Measurements from ENCODE around the gene KLB. TPM values are rescaled to one million over a fixed set of nuclear protein-coding genes. Genes with fewer than 3 reads are reported as not detected.
A peak's percentile ranks its signal among the peaks of the same experiment; 100 is the strongest.

The KLB gene
- total RNA-seq, 1 experiment from 2014 or later: not detected

DNA sequence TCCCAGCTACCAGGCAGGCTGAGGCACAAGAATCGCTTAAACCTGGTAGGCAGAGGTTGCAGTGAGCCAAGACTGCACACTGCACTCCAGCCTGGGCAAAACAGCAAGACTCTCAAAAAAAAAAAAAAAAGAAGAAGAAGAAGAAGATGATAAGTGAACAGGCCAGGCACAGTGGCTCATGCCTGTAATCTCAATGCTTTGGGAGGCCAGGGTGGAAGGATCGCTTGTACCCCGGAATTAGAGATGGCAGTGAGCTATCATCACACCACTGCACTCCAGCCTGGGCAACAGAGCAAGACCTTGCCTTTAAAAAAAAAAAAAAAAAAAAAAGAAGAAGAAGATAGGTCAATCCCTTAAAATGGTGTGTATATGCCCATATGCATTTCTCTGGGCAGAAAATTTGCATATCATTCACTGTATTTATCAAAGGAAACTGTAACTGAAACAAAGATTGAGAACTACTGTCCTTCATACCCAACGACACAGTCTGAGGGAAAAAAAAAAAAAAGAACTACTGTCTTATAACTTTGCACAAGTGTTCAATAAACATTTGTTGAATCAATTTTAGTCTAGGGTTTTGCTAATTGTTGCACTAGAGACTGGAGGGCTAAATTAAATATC lies 42.8 kb upstream of the KLB start:
- ChIA-PET POLR2A (interaction anchor here (1.2 to 5.8 kb wide), 5 partner anchors 10 to 334 kb away, joined by 3 to 105 read pairs (median 12); partner anchors contain the start of genes LIAS, RPL9 and UBE2K), CTCF (interaction anchor here (0.6 to 1.0 kb wide), 3 partner anchors 59 to 456 kb away, joined by 3 read pairs; no protein-coding TSS in a partner anchor)
- peaks cover 32% of the 10 kb centered on the region for H3K4me1 Mint-ChIP-seq (ENCODE audit: insufficient read depth, unreplicated experiment)
- DNase-seq (ENCODE audit: unreplicated experiment): no peak
- intact Hi-C loops (cut with micrococcal nuclease): no loop called here
- no TSS peak for BruUV-seq (replicated peaks)
- no peaks in the 10 kb centered on the region for H3K9me3 Mint-ChIP-seq (ENCODE audit: unreplicated experiment)
- H3K36me3 Mint-ChIP-seq (ENCODE audit: insufficient read depth, unreplicated experiment): peaks cover 16% of the 10 kb centered on the region
- no peak for TF ChIP-seq CTCF (IDR thresholded peaks at IDR 0.05; ENCODE audit: unreplicated experiment)
- H3K27ac Mint-ChIP-seq (ENCODE audit: low read depth, unreplicated experiment): no peak overlapping the region
- H3K27me3 Mint-ChIP-seq (ENCODE audit: insufficient read depth, unreplicated experiment): no peaks in the 10 kb centered on the region
- H3K4me3 Mint-ChIP-seq (ENCODE audit: unreplicated experiment): peak overlapping the region; percentile 91

GRCh38 chr4:39365360-39365759 lies 41.4 kb upstream of the KLB start:
- Mint-ChIP-seq H3K27ac (ENCODE audit: low read depth, unreplicated experiment) (peak overlapping the region; percentile 91), H3K27me3 (ENCODE audit: insufficient read depth, unreplicated experiment) (no peaks in the 10 kb centered on the region), H3K36me3 (ENCODE audit: insufficient read depth, unreplicated experiment) (peaks cover 16% of the 10 kb centered on the region), H3K4me3 (ENCODE audit: unreplicated experiment) (peak overlapping the region; percentile 91), H3K4me1 (ENCODE audit: insufficient read depth, unreplicated experiment) (peaks cover 28% of the 10 kb centered on the region), H3K9me3 (ENCODE audit: unreplicated experiment) (no peaks in the 10 kb centered on the region)
- CTCF ChIA-PET: interaction anchor here (0.7 to 1.7 kb wide), 3 partner anchors 9 to 305 kb away, joined by 3 to 6 read pairs (median 3); no protein-coding TSS in a partner anchor
- no TSS peak for BruUV-seq (replicated peaks)
- TF ChIP-seq CTCF (IDR thresholded peaks at IDR 0.05; ENCODE audit: unreplicated experiment): no peak
- POLR2A ChIA-PET: interaction anchor here (0.7 to 5.8 kb wide), 15 partner anchors 11 to 333 kb away, joined by 3 to 105 read pairs (median 4); partner anchors contain the start of genes LIAS, RPL9, SMIM14 and UBE2K
- intact Hi-C loops (cut with micrococcal nuclease): no loop called here
- DNase-seq (ENCODE audit: unreplicated experiment): no peak

- BruUV-seq (replicated peaks): no TSS peak
Measured at GRCh38 chr4:39365830-39366771, 40.6 kb upstream of the KLB start, which contains the start of gene RFC1. Gene RFC1, minus strand, starts transcription at chr4:39366362. Its CDS starts 121 bp downstream, at chr4:39366241.

More at GRCh38 chr4:39365830-39366771, 40.6 kb upstream of the KLB start, which contains the start of gene RFC1:
- ChIA-PET CTCF (interaction anchor here (0.6 to 1.7 kb wide), 4 partner anchors 12 to 1617 kb away, joined by 3 to 4 read pairs (median 4); no protein-coding TSS in a partner anchor), POLR2A (interaction anchor here (0.7 to 5.8 kb wide), 21 partner anchors 12 to 272 kb away, joined by 3 to 105 read pairs (median 3); partner anchors contain the start of genes KLB, LIAS, RPL9 and SMIM14)
- peaks cover 16% of the 10 kb centered on the region for H3K36me3 Mint-ChIP-seq (ENCODE audit: insufficient read depth, unreplicated experiment)
- no peaks in the 10 kb centered on the region for H3K27me3 Mint-ChIP-seq (ENCODE audit: insufficient read depth, unreplicated experiment)
- H3K9me3 Mint-ChIP-seq (ENCODE audit: unreplicated experiment): no peaks in the 10 kb centered on the region
- peak within 1 kb of the TSS; percentile 91 for H3K4me3 Mint-ChIP-seq (ENCODE audit: unreplicated experiment)
- no peak for TF ChIP-seq CTCF (IDR thresholded peaks at IDR 0.05; ENCODE audit: unreplicated experiment)
- H3K27ac Mint-ChIP-seq (ENCODE audit: low read depth, unreplicated experiment): peak within 1 kb of the TSS; percentile 91
- peaks cover 28% of the 10 kb centered on the region for H3K4me1 Mint-ChIP-seq (ENCODE audit: insufficient read depth, unreplicated experiment)
- peak; percentile 91 for DNase-seq (ENCODE audit: unreplicated experiment)
- intact Hi-C loops (cut with micrococcal nuclease): no loop called here

All from MCF 10A (cell line).